K562 (cell line): Measurements from ENCODE around the gene ZNF148. TPM values are rescaled to one million over a fixed set of nuclear protein-coding genes. Genes with fewer than 3 reads are reported as not detected.

Source experiments
- BRCA1 ChIP-seq, 2 experiments: fragments of 450-650 bp in 1 of 2; sonication (generic) in 1 of 2; formaldehyde crosslinking in 1 of 2; IDR thresholded peaks; 2 replicates each; pipeline versions ENCODE4 v1.5.0 to v1.6.1; 2017 to 2020; ENCODE audit warnings: mild to moderate bottlenecking in 1 of 2, missing genetic modification reagents in 1 of 2
- CTBP1 ChIP-seq: fragments of 450-650 bp; IDR thresholded peaks from 2 replicates; pipeline ENCODE4 v1.6.1; 2016; ENCODE audit warnings: borderline replicate concordance
- ELF4 ChIP-seq: fragments of 450-650 bp; formaldehyde crosslinking; IDR thresholded peaks from 2 replicates; pipeline ENCODE4 v1.4.0; 2022; ENCODE audit warnings: missing genetic modification characterization
- JUND ChIP-seq, 2 experiments: IDR thresholded peaks; 2 replicates in 1 of 2; 3 replicates in 1 of 2; pipeline ENCODE4 v1.6.1; 2011; ENCODE audit warnings: borderline replicate concordance in 2 of 2, low read depth in 2 of 2, low read length in 2 of 2, improper control_type of control experiment in 1 of 2, missing biosample characterization in 1 of 2, missing genetic modification characterization in 1 of 2, missing genetic modification reagents in 1 of 2
- KLF1 ChIP-seq: fragments of 450-650 bp; IDR thresholded peaks from 2 replicates; pipeline ENCODE4 v1.6.1; 2016; ENCODE audit warnings: missing genetic modification characterization, missing compliant biosample characterization
- L3MBTL2 ChIP-seq: fragments of 450-650 bp; IDR thresholded peaks from 2 replicates; pipeline ENCODE4 v1.6.1; 2016; ENCODE audit warnings: mild to moderate bottlenecking, moderate library complexity
- MCM7 ChIP-seq, 2 experiments: fragments of 450-650 bp; IDR thresholded peaks; 2 replicates each; pipeline ENCODE4 v1.6.1; 2016 to 2018
- RBM17 ChIP-seq: fragments of 200-400 bp; formaldehyde crosslinking; IDR thresholded peaks from 2 replicates; pipeline ENCODE4 v1.6.1; 2017; ENCODE audit warnings: low read depth, mild to moderate bottlenecking, low read length, borderline replicate concordance
- SMAD4 ChIP-seq: fragments of 250-450 bp; sonication (Bioruptor Pico); conservative IDR thresholded peaks from 2 replicates; pipeline ENCODE4 v1.8.0; 2021; ENCODE audit warnings: inconsistent platforms, mild to moderate bottlenecking, moderate library complexity
- SRF ChIP-seq, 2 experiments: fragments of 250-450, 450-650 bp in 1 of 2; sonication (Bioruptor Pico) in 1 of 2; sonication (generic) in 1 of 2; formaldehyde crosslinking; IDR thresholded peaks; 2 replicates each; pipeline versions ENCODE4 v1.5.0 to v1.5.1; 2020 to 2022; ENCODE audit warnings: mild to moderate bottlenecking in 1 of 2, missing genetic modification reagents in 1 of 2
- TEAD4 ChIP-seq, 2 experiments: sonication (generic) in 1 of 2; formaldehyde crosslinking in 1 of 2; IDR thresholded peaks; 2 replicates each; pipeline versions ENCODE4 v1.6.1 to v1.8.0; 2012 to 2022; ENCODE audit warnings: borderline replicate concordance in 1 of 2, inconsistent platforms in 1 of 2, low read length in 1 of 2, mild to moderate bottlenecking in 1 of 2, missing genetic modification reagents in 1 of 2
- ZBTB17 ChIP-seq: fragments of 450-650 bp; formaldehyde crosslinking; IDR thresholded peaks from 2 replicates; pipeline ENCODE4 v1.4.0; 2020; ENCODE audit warnings: mild to moderate bottlenecking
- polyA plus RNA-seq, 8 experiments: library from polyadenylated mRNA; depleted of rRNA in 4 of 8; stranded (reverse) in 5 of 8; unstranded in 3 of 8; fragments of >200 nt; fragmentation: Nextera tagmentation in 2 of 8; fragmentation: Illumina TruSeq in 1 of 8; extraction: Ambion mirVana in 2 of 8; extraction: Trizol in 1 of 8; gene quantifications; 2 replicates each; pipeline versions ENCODE4 v1.2.1 to v1.2.3, GENCODE V29; 2011 to 2014; ENCODE audit warnings: inconsistent platforms in 1 of 8, missing spikeins in 1 of 8
- total RNA-seq, 7 experiments: library from RNA; depleted of rRNA in 6 of 7; stranded (reverse); fragments of >200 nt in 6 of 7; fragmentation: Illumina TruSeq in 2 of 7; extraction: Trizol in 2 of 7; gene quantifications; 2 replicates each; pipeline versions ENCODE4 v1.2.1 to v1.2.3, GENCODE V29; 2011 to 2021; ENCODE audit warnings: low replicate concordance in 1 of 7
- TF ChIP-seq, protein P1 (sequence below): sonication (generic); formaldehyde crosslinking; IDR thresholded peaks from 2 replicates; pipeline ENCODE4 v1.8.0; 2023; ENCODE audit warnings: mild to moderate bottlenecking, missing genetic modification reagents
- TF ChIP-seq, protein P2 (sequence below), 2 experiments: fragments of 450-650 bp in 1 of 2; sonication (generic) in 1 of 2; formaldehyde crosslinking; conservative IDR thresholded peaks; 2 replicates each; pipeline versions ENCODE4 v1.4.0 to v1.8.1; 2020 to 2022; ENCODE audit warnings: mild to moderate bottlenecking in 1 of 2, missing genetic modification reagents in 1 of 2
- TF ChIP-seq, protein P3 (sequence below): conservative IDR thresholded peaks from 2 replicates; pipeline ENCODE4 v1.6.1; 2011; ENCODE audit warnings: low read depth, mild to moderate bottlenecking, low read length; ENCODE audit not compliant: control insufficient read depth
- TF ChIP-seq, protein P4 (sequence below): fragments of 250-450 bp; sonication (Bioruptor Pico); IDR thresholded peaks from 2 replicates; pipeline ENCODE4 v1.9.0; 2021; ENCODE audit warnings: mild to moderate bottlenecking, inconsistent platforms

Gene ZNF148
- total and polyA plus RNA-seq, 9 of the 15 experiments (the other 6 are each of a cell fraction or from before 2014, with no cell fraction given), result 2.7 to 15.1 (median 8.3) TPM

DNA sequence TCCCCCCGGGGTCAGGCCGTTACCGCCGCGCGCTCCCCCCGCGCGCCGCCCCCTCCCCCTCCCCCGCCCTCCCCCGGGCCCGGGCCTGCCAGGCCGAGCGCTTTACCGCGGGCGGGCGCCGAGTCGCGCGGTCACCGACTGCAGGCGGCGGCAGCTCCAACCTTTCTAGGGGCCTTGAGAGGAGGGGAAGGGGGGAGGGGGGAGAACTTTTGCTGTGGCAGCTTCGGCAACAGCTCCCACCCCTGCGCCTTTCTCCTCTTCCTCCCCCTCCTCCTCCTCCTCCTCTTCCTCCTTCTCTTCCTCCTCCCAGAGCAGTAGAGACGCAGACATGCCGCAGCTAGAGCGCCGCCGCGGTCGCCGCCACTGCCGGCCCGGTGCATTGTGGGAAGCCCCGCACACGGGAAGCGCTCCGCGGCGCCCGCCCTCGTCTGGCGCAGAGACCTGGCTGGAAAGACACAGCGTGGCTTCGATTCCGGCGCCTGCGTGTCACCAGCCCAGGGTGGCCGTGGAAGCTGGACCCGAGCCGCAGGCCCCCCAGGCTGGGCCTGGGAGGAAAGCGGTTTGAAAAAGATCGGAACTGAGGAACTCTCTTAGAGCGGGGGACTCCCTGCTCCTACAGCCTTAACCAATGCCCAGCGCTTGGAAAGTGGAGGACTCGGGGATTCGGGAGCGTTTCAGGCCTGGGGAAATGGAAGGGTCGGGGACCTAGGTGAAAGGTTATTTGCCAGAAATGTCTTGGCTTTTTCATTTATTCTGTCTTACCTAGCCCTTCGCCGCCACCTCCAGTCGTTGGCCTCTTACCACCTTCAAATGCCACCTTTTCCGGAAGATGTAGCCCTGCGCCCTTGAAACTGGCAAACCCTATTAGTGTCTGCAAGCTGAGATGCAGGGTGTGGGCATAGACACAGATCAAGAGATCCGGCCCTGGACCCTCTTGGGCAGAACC, at the start of gene ZNF148 (continued):
- TF ChIP-seq, protein P1, sequence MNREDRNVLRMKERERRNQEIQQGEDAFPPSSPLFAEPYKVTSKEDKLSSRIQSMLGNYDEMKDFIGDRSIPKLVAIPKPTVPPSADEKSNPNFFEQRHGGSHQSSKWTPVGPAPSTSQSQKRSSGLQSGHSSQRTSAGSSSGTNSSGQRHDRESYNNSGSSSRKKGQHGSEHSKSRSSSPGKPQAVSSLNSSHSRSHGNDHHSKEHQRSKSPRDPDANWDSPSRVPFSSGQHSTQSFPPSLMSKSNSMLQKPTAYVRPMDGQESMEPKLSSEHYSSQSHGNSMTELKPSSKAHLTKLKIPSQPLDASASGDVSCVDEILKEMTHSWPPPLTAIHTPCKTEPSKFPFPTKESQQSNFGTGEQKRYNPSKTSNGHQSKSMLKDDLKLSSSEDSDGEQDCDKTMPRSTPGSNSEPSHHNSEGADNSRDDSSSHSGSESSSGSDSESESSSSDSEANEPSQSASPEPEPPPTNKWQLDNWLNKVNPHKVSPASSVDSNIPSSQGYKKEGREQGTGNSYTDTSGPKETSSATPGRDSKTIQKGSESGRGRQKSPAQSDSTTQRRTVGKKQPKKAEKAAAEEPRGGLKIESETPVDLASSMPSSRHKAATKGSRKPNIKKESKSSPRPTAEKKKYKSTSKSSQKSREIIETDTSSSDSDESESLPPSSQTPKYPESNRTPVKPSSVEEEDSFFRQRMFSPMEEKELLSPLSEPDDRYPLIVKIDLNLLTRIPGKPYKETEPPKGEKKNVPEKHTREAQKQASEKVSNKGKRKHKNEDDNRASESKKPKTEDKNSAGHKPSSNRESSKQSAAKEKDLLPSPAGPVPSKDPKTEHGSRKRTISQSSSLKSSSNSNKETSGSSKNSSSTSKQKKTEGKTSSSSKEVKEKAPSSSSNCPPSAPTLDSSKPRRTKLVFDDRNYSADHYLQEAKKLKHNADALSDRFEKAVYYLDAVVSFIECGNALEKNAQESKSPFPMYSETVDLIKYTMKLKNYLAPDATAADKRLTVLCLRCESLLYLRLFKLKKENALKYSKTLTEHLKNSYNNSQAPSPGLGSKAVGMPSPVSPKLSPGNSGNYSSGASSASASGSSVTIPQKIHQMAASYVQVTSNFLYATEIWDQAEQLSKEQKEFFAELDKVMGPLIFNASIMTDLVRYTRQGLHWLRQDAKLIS, result no peak
- TF ChIP-seq BRCA1 (IDR thresholded peaks at IDR 0.05), result no peak
- no peak for TF ChIP-seq BRCA1 (CRISPR knock-in tag; IDR thresholded peaks at IDR 0.05)
- TF ChIP-seq, protein P2, sequence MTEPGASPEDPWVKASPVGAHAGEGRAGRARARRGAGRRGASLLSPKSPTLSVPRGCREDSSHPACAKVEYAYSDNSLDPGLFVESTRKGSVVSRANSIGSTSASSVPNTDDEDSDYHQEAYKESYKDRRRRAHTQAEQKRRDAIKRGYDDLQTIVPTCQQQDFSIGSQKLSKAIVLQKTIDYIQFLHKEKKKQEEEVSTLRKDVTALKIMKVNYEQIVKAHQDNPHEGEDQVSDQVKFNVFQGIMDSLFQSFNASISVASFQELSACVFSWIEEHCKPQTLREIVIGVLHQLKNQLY (CRISPR knock-in tag; conservative IDR thresholded peaks at IDR 0.05), result no peak
- TF ChIP-seq L3MBTL2, result peak; percentile 66; the same call in 1 of the 2 replicates
- peak; percentile 9; the same call in 1 of the 2 replicates for TF ChIP-seq JUND (IDR thresholded peaks at IDR 0.05; ENCODE audit: borderline replicate concordance, low read depth, low read length)
- TF ChIP-seq JUND (tag; IDR thresholded peaks at IDR 0.05; ENCODE audit: borderline replicate concordance, low read depth, low read length), result no peak; the same call in 2 of the 3 replicates
- TF ChIP-seq, protein P3, sequence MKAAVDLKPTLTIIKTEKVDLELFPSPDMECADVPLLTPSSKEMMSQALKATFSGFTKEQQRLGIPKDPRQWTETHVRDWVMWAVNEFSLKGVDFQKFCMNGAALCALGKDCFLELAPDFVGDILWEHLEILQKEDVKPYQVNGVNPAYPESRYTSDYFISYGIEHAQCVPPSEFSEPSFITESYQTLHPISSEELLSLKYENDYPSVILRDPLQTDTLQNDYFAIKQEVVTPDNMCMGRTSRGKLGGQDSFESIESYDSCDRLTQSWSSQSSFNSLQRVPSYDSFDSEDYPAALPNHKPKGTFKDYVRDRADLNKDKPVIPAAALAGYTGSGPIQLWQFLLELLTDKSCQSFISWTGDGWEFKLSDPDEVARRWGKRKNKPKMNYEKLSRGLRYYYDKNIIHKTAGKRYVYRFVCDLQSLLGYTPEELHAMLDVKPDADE, result 0 out of 2 replicates have a peak, but pooled peaks have one; percentile 43
- TF ChIP-seq ZBTB17 (CRISPR knock-in tag), result no peak
- TF ChIP-seq ELF4 (CRISPR knock-in tag), result 0 out of 2 replicates have a peak, but pooled peaks have one; percentile 37
- TF ChIP-seq SRF (CRISPR knock-in tag; IDR thresholded peaks at IDR 0.05), result 0 out of 4 replicates have a peak, but pooled peaks of 1 of the 2 experiments have one; percentile 21
- TF ChIP-seq, protein P4, sequence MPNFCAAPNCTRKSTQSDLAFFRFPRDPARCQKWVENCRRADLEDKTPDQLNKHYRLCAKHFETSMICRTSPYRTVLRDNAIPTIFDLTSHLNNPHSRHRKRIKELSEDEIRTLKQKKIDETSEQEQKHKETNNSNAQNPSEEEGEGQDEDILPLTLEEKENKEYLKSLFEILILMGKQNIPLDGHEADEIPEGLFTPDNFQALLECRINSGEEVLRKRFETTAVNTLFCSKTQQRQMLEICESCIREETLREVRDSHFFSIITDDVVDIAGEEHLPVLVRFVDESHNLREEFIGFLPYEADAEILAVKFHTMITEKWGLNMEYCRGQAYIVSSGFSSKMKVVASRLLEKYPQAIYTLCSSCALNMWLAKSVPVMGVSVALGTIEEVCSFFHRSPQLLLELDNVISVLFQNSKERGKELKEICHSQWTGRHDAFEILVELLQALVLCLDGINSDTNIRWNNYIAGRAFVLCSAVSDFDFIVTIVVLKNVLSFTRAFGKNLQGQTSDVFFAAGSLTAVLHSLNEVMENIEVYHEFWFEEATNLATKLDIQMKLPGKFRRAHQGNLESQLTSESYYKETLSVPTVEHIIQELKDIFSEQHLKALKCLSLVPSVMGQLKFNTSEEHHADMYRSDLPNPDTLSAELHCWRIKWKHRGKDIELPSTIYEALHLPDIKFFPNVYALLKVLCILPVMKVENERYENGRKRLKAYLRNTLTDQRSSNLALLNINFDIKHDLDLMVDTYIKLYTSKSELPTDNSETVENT, result peak; percentile 99
- TF ChIP-seq MCM7 (IDR thresholded peaks at IDR 0.05), result no peak
- TF ChIP-seq RBM17, result no peak
- peak; percentile 99 for TF ChIP-seq SMAD4 (CRISPR knock-in tag)
- peak; percentile 37 for TF ChIP-seq CTBP1
- no peak for TF ChIP-seq KLF1 (tag)
- TF ChIP-seq TEAD4 (IDR thresholded peaks at IDR 0.05; ENCODE audit: low read length), result no peak
- TF ChIP-seq TEAD4 (CRISPR knock-in tag; IDR thresholded peaks at IDR 0.05; ENCODE audit: borderline replicate concordance), result no peak
